GM21717 (cell line): ENCODE measurements around the gene CCDC24.

Experiments used
- ATAC-seq: cut with Tn5 transposase; IDR thresholded peaks from one replicate; pipeline ENCODE4 v1.9.1; 2021; ENCODE audit warnings: mild to moderate bottlenecking, moderate library complexity; ENCODE audit not compliant: unreplicated experiment

The CCDC24 gene

GRCh38 chr1:43996733-43997115 lies 5.3 kb downstream of the CCDC24 start:
- ATAC-seq = no peak

- no peak for ATAC-seq
Measured at GRCh38 chr1:43997295-43997999, 6.0 kb downstream of the CCDC24 start.

- no peak for ATAC-seq
Measured at GRCh38 chr1:43998000-43998378, 6.6 kb downstream of the CCDC24 start.

GRCh38 chr1:43999455-43999854 lies 8.1 kb downstream of the CCDC24 start:
- no peak for ATAC-seq

GRCh38 chr1:44000122-44000665 lies 8.8 kb downstream of the CCDC24 start:
- ATAC-seq = no peak

GRCh38 chr1:44002165-44002564 lies 10.8 kb downstream of the CCDC24 start:
- no peak for ATAC-seq

GRCh38 chr1:44002606-44003157 lies 11.3 kb downstream of the CCDC24 start:
- no peak for ATAC-seq

- no peak for ATAC-seq
Measured at GRCh38 chr1:44008259-44008658, 16.9 kb downstream of the CCDC24 start.

- ATAC-seq = no peak
Measured at GRCh38 chr1:44010935-44011471, 19.6 kb downstream of the CCDC24 start.

- no peak for ATAC-seq
Measured at GRCh38 chr1:44012404-44012803, 21.0 kb downstream of the CCDC24 start.

GRCh38 chr1:44012941-44013609 lies 21.7 kb downstream of the CCDC24 start:
- ATAC-seq = no peak

- ATAC-seq = no peak
Measured at GRCh38 chr1:44013949-44014348, 22.6 kb downstream of the CCDC24 start.

GRCh38 chr1:44014365-44015104 lies 23.1 kb downstream of the CCDC24 start:
- ATAC-seq = no peak

- ATAC-seq = no peak
Measured at GRCh38 chr1:44015206-44015605, 23.8 kb downstream of the CCDC24 start.

GRCh38 chr1:44016041-44016889 lies 24.9 kb downstream of the CCDC24 start:
- no peak for ATAC-seq

GRCh38 chr1:44016890-44017400 lies 25.5 kb downstream of the CCDC24 start:
- ATAC-seq = no peak

GRCh38 chr1:44019466-44019948 lies 28.1 kb downstream of the CCDC24 start:
- ATAC-seq = no peak

- no peak for ATAC-seq
Measured at GRCh38 chr1:44020464-44020863, 29.1 kb downstream of the CCDC24 start.

GRCh38 chr1:44021156-44021555 lies 29.8 kb downstream of the CCDC24 start:
- ATAC-seq = no peak
